Mammary epithelial cell (primary cell): ENCODE data around the gene CCBE1.

Source experiments
- EZH2 ChIP-seq: IDR thresholded peaks from 2 replicates; pipeline ENCODE4 v1.6.1; 2012; ENCODE audit warnings: low read length, inconsistent platforms, borderline replicate concordance
- TF ChIP-seq, protein P1 (sequence below), 2 donors: IDR thresholded peaks in 1 of 2; conservative IDR thresholded peaks in 1 of 2; 2 replicates each; pipeline ENCODE4 v1.5.1; 2011 to 2012; ENCODE audit warnings: inconsistent platforms in 2 of 2, low read length in 2 of 2, mild to moderate bottlenecking in 2 of 2, control low read depth in 1 of 2, low read depth in 1 of 2; ENCODE audit not compliant: insufficient read depth in 1 of 2; ENCODE audit errors: extremely low read depth in 1 of 2

DNA sequence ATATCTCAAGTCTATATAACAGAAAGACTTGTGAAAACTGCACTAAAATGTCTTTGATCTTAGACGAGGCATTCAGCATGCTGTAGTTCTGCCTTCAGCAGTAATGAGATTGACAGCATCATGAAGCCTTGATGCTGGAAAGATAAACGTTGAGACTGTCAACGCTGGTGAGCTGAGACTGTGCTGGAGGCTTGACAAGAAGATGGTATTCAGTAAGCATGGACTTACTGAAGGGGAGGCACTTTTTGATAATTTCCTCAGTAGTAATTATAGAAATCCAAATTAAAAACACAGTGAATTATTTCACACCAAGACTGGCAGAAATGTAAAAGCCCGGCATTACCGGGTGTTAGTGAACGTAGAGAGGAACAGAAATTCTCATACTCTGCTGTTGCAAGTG is 162.2 kb downstream of the CCBE1 start:
- TF ChIP-seq, protein P1, sequence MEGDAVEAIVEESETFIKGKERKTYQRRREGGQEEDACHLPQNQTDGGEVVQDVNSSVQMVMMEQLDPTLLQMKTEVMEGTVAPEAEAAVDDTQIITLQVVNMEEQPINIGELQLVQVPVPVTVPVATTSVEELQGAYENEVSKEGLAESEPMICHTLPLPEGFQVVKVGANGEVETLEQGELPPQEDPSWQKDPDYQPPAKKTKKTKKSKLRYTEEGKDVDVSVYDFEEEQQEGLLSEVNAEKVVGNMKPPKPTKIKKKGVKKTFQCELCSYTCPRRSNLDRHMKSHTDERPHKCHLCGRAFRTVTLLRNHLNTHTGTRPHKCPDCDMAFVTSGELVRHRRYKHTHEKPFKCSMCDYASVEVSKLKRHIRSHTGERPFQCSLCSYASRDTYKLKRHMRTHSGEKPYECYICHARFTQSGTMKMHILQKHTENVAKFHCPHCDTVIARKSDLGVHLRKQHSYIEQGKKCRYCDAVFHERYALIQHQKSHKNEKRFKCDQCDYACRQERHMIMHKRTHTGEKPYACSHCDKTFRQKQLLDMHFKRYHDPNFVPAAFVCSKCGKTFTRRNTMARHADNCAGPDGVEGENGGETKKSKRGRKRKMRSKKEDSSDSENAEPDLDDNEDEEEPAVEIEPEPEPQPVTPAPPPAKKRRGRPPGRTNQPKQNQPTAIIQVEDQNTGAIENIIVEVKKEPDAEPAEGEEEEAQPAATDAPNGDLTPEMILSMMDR (conservative IDR thresholded peaks at IDR 0.05 in 1 of 2, IDR thresholded peaks at IDR 0.05 in 1 of 2; ENCODE audit: extremely low read depth in 1 of 2, insufficient read depth in 1 of 2, low read depth in 1 of 2, low read length in 2 of 2): no peak
- TF ChIP-seq EZH2: no peak
